SK-N-SH (cell line): ENCODE measurements around the gene PNRC2.

ENCODE experiments used
- EP300 ChIP-seq, 2 experiments: IDR thresholded peaks; 2 replicates each; pipeline versions ENCODE4 v1.4.0 to v1.6.1; 2012; ENCODE audit warnings: borderline replicate concordance in 1 of 2, low read depth in 1 of 2, low read length in 1 of 2
- MAX ChIP-seq: IDR thresholded peaks from 2 replicates; pipeline ENCODE4 v1.4.0; 2012; ENCODE audit warnings: low read depth
- NRF1 ChIP-seq: IDR thresholded peaks from 2 replicates; pipeline ENCODE4 v1.6.1; 2012; ENCODE audit warnings: low read depth, mild to moderate bottlenecking, low read length
- POLR2AphosphoS5 ChIP-seq: IDR thresholded peaks from 2 replicates; pipeline ENCODE4 v1.6.1; 2012; ENCODE audit warnings: low read depth, low read length
- USF2 ChIP-seq: fragments of 150-350 bp; IDR thresholded peaks from 2 replicates; pipeline ENCODE4 v1.6.1; 2017; ENCODE audit warnings: antibody characterized with exemption, low read length, low read depth, borderline replicate concordance
- TF ChIP-seq, protein P1 (sequence below): fragments of 200-600 bp; sonication (generic); IDR thresholded peaks from 2 replicates; pipeline ENCODE4 v1.6.1; 2017; ENCODE audit warnings: antibody characterized with exemption, mild to moderate bottlenecking, moderate library complexity

- TF ChIP-seq EP300 (IDR thresholded peaks at IDR 0.05; ENCODE audit: borderline replicate concordance in 1 of 2, low read depth in 1 of 2, low read length in 1 of 2) = no peak
- no peak for TF ChIP-seq USF2
- TF ChIP-seq, protein P1, sequence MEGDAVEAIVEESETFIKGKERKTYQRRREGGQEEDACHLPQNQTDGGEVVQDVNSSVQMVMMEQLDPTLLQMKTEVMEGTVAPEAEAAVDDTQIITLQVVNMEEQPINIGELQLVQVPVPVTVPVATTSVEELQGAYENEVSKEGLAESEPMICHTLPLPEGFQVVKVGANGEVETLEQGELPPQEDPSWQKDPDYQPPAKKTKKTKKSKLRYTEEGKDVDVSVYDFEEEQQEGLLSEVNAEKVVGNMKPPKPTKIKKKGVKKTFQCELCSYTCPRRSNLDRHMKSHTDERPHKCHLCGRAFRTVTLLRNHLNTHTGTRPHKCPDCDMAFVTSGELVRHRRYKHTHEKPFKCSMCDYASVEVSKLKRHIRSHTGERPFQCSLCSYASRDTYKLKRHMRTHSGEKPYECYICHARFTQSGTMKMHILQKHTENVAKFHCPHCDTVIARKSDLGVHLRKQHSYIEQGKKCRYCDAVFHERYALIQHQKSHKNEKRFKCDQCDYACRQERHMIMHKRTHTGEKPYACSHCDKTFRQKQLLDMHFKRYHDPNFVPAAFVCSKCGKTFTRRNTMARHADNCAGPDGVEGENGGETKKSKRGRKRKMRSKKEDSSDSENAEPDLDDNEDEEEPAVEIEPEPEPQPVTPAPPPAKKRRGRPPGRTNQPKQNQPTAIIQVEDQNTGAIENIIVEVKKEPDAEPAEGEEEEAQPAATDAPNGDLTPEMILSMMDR = no peak
- TF ChIP-seq MAX = no peak
- no peak for TF ChIP-seq NRF1
- no peak for TF ChIP-seq POLR2AphosphoS5
Measured at GRCh38 chr1:23931491-23931880, 28.1 kb upstream of the PNRC2 start.
